Stimulated activated CD4-positive, alpha-beta T cell treated with anti-CD3 and anti-CD28 coated beads, Interleukin-1b, Interleukin-23, amount 100 ng/mL, for 1 hour (primary cell): ENCODE data around the gene DHCR24.
"Not testable (repeated sequence)": the region's sequence is repeated elsewhere in the genome, so short reads cannot be mapped to it uniquely, and the experiment has no call there.

ENCODE experiments used
- DNase-seq, 2 donors: peaks; one replicate each; pipeline ENCODE4 v3.0.0-alpha.2; 2020; ENCODE audit warnings: low read depth in 2 of 2

DHCR24 gene

DNA sequence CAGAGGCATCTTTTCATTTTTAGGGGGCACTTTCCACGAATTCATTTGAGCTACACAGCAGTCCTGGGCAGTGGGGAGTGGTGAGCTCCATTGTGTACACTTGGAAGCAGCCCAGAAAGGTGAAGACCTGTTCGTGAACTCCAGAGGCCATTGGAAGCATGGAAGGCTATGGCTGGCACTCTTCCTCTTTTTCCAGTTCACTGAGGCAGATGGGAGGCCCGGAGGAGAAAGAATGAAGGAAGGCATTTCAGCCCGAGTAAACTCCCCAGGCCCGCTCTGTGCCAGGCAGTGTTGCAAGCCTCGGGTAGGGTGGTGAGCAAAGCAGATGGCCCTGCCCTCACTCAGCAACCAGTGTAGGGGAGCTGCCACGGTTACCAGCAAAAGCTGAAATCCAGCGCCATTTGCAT is 673 bp upstream of the DHCR24 start:
- no peak for DNase-seq

GRCh38 chr1:54885807-54886723 is 930 bp downstream of the DHCR24 start:
- no peak for DNase-seq

- DNase-seq = no peak
Observed at GRCh38 chr1:54885237-54885679, 1.7 kb downstream of the DHCR24 start.

GRCh38 chr1:54884768-54885167 is 2.2 kb downstream of the DHCR24 start:
- DNase-seq = no peak

GRCh38 chr1:54884135-54884586 is 2.8 kb downstream of the DHCR24 start:
- DNase-seq = no peak

DNA sequence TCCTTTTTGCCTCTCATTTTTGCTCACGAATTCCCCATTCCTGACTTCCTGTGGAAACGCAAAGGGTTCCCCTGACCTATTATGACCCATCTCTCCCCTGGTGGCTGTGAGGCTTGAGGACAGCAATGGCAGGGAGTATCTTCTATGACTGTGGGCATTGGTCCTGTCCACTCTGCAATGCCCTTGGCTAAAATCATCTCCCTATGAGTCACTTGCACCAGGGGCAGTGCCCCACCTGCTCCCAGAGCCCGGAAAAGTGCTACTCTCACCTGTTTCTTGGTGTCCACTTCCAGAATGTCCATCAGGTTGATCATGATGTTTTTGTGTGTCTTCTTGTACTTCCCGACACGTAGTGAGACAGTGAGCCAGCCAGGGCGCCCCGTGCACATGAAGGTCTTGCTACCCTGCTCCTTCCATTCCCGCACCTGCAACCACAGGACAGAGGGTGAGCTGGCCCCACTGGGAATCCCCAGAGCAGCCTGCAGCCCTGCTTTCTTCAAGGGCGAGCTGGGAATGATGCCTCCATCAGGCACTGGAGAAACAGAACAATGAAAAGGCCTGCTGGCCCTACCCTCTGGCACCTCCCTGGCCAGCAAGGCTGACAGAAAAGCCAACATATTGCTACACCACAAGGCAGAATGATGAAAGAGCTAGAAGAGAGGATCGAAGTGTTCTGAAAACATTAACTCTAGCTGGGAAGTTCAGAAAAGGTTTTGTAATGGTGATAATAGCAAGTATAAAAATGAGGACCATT is 3.5 kb downstream of the DHCR24 start:
- no peak for DNase-seq

DNA sequence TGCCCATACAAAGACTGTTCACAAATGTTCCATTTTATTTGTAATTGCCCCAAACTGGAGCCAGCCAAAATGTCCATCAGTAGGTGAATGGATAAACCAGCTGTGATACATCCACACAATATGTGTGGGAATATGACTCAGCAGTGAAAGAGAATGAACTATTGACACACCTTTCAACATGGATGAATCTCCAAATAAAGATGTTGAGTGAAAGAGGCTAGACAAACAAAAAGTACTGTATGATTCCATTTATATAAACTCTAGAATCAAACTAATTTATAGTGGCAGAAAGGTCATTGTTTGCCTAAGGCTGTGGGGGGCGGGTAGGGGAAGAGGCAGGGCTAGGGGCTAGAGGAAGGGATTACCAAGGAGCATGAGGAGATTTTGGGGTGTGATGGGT is 4.5 kb downstream of the DHCR24 start:
- no peak for DNase-seq

DNA sequence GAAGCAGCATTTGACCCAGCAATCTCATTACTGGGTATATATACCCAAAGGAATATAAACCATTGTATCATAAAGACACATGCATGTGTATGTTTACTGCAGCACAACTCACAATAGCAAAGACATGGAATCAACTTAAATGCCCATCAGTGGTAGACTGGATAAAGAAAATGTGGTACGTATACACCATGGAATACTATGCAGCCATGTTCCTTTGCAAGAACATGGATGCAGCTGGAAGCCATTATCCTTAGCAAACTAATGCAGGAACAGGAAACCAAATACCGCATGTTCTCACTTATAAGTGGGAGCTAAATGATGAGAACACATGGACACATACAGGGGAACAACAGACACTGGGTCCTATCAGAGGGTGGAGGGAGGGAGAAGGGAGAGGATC is 5.4 kb downstream of the DHCR24 start:
- not testable (repeated sequence) for DNase-seq

DNA sequence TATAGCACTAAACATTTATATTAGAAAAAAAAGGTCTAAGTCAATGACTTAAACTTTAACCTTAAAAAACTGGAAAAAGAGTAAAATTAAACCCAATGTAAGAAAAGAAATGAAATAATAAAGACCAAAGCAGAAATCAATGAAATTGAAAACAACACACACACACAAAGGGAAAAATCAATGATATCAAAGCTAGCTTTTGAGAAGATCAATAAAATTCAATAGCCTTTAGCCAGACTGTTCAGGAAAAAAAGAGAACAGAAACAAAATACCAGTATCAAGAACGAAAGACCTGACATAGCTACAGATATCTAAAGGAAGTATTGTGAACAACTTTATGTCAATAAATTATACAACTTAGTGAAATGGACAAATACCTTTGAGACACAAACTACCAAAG is 7.1 kb downstream of the DHCR24 start:
- DNase-seq = no peak

DNA sequence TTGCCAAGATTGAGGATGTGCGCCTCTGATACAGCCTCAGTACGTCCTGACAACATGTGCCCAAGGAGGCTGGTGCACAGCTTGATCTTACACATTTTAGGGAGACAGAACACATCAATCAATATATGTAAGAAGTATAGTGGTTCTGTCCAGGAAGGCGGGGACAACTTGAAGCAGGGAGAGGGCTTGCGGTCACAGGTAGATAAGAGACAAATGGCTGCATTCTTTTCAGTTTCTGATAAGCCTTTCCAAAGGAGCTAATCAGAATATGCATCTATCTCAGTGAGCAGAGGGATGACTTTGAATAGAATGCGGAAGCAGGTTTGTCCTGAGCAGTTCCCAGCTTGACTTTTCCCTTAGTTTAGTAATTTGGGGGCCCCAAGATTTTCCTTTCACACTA is 10.2 kb downstream of the DHCR24 start:
- DNase-seq = no peak

DNA sequence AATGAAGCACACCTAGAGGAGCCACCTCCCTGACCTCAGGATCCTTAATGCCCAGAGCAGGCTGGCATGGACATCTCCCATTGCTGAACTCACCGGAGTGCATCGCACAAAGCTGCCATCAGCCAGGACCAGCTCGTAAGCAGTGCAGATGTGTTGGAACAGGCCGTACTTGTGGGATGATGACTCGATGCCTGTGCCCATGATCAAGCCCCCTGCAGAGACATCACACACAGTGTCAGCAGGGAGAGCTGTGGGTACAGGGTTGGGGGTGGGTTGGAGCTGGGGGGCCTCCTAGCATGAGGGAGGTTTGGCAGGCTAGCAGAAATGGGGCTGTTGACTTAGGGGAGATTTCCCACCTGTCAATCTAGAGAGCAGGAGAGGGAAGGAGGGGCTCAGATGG is 12.0 kb downstream of the DHCR24 start:
- no peak for DNase-seq

DNA sequence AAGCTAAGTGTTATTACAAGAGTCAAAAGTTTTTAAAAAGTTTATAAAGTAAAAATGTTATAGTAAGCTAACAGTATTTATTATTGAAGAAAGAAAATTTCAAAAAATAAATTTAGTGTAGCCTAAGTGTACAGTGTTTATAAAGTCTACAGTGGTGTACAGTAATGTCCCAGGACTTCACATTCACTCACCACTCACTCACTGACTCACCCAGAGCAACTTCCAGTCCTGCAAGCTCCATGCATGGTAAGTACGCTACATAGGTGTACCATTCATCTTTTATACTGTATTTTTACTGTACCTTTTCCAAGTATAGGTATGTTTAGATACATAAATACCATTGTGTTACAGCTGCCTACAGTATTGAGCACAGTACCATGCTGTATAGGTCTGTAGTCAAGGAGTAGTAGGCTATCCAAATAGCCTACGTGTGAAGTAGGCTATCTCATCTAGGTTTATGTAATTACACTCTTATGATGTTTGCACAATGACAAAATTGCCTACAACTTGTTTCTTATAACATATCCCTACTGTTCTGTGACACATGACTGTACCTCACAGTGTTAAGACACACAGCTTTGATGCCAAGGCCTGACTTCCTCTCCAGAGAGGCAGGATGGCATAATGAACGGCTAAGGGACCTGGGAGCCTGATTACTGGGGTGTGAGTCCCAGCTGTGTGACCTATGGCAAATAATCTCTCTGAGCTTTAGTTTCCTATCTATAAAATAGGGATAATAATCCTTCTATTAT is 12.7 kb downstream of the DHCR24 start:
- DNase-seq = no peak

DNA sequence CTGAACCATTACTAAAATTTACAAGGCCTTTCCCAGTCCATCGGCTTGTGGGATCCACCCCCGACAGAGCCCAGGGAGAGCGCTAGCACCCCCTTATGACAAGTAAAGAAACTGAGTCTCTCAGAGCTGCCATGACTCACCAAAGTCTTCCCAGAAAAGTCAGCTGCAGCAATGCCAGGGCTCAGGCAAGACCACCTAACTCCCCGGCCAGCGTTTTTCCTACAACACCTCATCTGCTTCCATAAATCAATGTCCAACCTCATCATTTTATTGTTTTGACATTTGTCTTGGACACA is 15.0 kb downstream of the DHCR24 start:
- no peak for DNase-seq

DNA sequence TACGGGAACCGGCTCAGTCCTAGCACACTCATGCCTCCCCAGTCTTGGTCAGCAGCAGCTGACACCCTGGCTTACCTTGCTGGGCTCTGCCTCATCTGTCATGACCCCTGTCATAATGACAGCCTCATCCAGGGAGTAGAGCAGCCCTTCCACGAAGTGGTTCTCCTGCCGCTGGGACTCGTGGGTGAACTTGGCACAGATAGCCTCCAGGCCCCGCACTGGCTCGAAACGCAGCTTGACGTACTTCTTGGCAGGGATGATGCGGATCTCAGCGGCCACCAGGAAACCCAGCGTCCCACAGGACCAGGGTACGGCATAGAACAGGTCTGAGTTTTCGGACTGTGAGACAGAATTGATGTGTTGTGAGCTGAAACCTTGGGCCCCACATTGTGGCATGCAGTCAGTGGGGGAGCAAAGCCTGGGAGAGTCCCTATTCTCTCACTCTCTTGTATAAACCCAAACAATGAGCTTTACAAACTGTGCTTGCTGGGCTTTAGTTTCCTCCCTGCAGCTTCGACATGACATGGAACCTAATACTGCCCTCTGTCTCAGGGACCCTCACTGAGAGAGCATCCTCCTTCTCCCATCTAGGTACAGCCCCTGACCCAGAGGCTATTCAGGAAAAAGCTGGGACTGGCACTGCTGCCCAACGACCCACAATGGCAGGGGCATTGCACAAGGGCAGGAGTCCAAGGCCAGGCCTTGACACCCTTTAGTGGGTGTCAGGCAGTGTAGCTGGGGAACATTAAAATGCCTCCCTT is 15.5 kb downstream of the DHCR24 start:
- DNase-seq = no peak

DNA sequence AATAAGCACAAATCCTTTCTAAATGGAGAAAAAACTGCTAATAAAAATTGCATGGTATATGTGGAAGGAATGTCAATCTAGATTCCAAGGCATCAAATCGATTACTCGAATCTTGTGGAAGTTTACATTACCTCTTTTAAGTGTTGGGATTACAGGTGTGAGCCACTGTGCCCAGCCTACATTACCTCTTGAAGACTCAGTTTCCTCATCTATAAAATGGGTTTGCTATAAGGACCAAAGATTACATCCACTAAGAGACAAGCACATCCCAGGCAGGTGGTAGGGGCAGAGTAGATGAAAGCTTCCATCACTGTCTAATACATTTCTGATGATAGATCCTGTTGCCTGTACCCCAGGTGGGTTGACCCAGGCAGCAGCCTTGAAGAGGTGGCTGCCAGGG is 16.1 kb downstream of the DHCR24 start:
- no peak for DNase-seq

- DNase-seq = no peak
Observed at GRCh38 chr1:54869173-54869851, 17.7 kb downstream of the DHCR24 start.

DNA sequence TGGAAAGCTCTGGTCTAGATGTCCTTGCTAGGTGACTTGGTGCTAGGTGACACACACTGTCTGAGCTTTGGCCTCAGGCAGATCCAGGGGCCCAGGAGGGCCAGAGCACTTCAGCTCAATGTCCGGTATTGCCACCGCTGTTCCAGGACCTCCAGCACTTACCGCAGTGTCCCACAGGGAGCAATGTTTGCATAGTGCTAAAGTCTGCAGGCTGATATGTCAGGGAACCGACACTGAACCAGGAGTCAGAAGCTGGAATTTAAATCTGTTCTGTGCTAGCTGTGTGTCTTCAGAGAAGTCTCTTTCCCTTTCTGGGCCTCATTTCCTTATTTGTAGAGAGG is 19.3 kb downstream of the DHCR24 start:
- no peak for DNase-seq

DNA sequence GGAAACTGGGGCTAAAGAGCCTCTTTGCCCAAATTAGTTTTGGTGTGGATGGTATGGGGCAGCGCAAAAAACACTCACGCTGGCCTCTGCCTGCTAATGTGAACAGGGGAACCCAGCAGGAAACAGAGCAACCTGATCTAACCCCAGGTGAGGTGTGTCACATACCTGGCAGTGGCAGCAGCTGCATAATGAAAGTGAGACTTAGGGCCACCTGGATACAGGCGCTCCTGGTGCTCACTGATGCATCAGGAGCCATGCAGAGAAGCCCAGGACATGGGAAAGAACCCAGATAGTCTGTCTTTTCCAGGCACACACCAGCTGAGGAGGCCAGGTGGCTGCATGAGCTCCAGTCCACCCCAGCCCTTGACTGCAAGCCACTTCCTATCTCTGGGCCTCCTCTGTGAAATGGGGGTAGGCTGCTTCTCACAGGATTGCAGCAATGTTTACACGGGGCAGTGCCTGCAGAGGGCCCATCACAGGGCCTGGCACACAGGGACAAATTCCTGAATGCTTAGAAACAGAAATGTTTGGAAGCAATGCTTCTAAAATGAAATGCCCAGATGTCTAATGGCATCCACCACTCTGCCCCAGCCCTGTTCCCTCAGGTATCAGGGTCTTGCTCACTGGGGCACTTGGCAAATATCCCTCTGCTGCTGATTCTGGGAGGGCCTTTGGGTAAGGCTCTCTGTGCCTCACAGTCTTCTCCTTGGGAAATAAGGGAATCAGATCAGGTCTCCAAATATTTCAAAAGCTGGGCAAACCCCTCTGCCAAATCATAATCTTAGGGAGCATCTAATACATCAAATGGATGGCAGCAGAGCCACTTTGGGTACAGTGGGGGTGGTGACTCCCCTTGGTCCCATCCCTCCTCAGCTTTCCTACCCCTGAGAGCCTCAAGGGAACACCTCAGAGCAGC is 19.9 kb downstream of the DHCR24 start:
- DNase-seq = no peak

DNA sequence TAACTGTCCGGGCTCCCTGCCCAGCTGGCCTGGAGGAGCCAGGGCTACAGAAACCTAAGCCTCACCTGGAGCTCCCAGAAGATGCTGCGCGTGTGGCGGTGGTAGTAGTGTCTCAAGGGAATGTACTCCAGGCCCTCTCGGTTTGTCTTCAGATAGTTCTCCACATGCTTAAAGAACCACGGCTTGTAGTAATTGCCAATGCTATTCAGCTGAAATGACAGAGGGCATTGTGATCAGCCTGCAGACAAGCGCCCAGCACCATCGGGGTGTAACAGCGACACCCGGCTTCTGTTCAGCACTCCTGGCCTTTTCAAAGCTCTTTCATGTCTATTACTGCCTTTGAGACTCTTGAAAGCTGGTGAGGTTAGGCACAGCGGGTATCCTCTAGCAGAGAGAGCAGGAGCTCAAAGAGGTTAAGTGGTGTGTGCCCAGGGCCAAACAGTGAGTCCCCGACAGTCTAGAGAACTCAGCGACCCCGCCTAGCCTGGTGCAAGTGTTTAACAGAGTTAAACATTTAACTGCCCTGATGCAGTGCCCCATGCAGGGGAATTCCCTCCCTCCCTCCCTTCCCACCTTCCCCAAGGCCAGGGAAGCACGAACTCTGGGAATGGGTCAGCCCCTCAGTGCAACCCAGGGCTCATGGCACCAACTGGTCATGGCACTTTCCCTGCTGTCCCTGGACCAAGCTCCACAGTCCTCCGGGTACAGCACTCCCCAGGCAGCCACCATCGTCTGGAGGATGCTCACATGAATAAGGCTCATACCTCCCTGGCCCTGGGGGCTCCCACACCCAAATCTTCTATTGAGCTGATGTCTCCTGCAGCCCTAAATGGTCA is 21.5 kb downstream of the DHCR24 start:
- DNase-seq = no peak
